GM21447 (cell line): ENCODE results near the gene PRKG1.
"Not testable (repeated sequence)": the region's sequence is repeated elsewhere in the genome, so short reads cannot be mapped to it uniquely, and the experiment has no call there.

Experiments
- ATAC-seq: cut with Tn5 transposase; IDR thresholded peaks from one replicate; pipeline ENCODE4 v1.9.1; 2021; ENCODE audit not compliant: unreplicated experiment

The PRKG1 gene

DNA sequence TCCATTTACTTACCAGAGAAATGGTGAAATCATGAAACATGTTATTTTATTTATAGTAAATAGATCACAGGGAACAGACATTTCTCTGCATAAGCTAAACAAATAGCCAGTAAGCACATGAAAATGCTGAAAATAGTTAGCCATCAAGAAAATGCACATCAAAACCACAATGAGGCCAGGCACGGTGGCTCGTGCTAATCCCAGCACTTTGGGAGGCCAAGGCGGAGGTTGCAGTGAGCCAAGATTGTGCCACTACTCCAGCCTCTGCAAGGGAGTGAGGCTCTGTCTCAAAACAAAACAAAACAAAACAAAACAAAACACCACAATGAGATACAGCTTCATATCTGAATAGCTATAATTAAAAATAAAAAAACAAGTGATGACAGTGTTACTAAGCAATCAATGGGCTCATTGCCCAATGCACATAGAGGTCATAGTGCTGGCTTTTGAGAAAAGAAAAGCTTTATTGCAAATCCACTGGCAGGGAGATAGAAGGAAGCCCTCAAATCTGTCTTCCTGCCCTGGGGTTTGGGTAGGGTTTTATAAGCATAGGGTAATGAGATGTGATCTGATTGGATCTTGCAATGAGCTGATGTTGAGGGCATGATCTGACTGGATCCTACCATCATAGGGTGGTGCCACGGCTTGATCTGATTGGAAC lies 608.9 kb downstream of the PRKG1 start:
- ATAC-seq, result no peak

- ATAC-seq, result no peak
Measured at GRCh38 chr10:51685768-51686167, 611.5 kb downstream of the PRKG1 start.

GRCh38 chr10:51687296-51687695 lies 613.0 kb downstream of the PRKG1 start:
- no peak for ATAC-seq

- ATAC-seq, result not testable (repeated sequence)
Measured at GRCh38 chr10:51688826-51689225, 614.5 kb downstream of the PRKG1 start.

DNA sequence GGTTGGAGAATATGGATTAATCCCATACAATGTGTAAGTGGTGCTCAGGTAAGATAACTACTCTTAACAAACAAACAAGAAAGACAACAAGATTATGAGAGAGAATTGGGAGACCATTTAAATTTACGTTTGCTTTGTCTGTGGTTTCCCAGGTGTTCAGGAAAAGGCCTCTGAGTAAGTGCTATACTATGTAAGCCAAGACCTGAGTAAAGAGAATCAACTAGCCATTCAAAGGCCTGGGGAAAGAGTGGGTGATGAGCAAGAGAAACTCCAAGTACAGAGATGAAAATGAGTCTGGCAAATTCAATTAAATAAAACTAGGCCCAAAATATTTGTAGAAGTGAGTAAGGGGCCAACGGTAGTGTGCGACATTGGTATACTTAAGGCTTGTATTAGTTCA lies 615.2 kb downstream of the PRKG1 start:
- ATAC-seq, result no peak

- ATAC-seq, result no peak
Measured at GRCh38 chr10:51691135-51691534, 616.8 kb downstream of the PRKG1 start.

DNA sequence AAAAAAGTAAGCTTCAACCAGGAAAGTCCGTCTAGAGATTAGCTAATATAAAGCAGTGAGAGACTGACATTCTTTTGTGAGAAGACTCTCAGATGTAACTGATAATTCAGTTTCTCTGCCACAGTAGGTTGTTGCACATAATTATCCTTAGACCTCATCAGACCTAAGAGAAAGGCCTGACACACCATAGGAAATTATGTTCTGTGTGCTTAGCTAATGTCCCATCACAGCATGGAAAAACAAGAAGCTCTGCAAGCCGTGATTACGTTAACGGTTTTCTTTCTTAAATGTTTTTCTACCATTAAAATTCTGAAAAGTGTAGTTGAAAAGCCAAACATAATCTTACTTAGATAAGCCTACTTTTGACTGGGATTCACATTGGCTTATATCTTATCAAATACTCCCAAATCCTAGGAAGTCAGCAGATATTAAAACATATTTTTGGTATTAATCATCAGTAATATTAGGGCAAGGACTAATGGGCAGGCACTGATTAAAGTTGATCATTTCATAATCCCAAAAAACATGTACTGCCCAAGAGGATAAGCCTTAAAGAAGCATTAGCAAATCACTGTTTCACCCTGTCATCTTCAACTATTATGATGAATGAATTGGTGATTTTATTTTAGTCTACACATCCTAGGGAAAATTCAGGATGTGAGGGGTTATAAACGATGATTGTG lies 619.9 kb downstream of the PRKG1 start:
- ATAC-seq, result no peak

DNA sequence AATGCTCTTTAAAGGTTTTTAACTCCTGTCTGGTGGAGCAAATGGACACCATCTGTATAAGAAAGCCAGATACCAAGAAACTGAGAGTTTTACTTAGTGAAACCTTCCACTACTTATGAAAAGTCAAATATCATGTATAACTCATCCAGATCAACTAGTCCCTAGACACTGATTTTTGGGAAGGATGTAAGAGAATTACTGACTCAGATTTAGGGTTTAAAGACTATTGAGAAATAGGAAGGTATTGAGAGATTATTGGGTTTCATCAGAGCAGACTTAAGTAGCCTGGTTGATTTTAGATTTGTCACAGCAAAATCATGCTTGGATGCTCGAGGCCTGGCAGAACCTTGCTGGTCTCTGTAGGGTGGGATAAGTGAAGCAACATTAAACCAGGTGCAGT lies 622.0 kb downstream of the PRKG1 start:
- no peak for ATAC-seq

GRCh38 chr10:51698473-51699063 lies 624.3 kb downstream of the PRKG1 start:
- no peak for ATAC-seq

- peak; percentile 26 for ATAC-seq
Measured at GRCh38 chr10:51699145-51699474, 624.8 kb downstream of the PRKG1 start.

GRCh38 chr10:51699475-51700227 lies 625.4 kb downstream of the PRKG1 start, which contains the start of gene CSTF2T:
TSS of gene CSTF2T (minus strand) at chr10:51699595. CDS start at chr10:51699549, 46 bp downstream.
- ATAC-seq, result peak; percentile 95

DNA sequence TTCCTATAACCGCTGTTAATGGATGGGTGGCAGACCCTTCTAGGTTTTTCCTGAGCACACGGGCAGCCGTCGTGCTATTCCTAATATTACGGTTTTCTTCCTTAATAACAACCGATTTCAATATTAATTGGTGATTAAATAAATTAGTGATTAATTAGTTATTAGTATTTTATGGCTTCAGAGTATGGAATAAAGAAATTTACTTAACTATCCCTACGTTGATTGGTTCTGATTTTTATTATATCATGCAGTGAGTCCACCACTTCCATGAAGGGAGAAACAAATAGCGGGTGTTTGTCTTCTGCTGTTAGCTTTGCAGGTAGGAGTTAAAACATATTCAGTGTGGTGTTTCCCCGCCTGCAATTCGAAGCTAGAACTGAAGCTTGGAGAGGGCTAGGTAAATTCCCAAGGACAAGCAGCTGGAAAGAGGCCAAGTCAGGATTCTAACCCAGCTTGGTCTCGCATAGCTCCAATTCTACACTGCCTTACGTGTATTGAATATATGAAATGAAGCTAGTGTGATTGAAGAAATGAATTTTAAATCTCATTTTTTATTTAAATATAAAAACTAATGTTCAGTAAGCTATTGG lies 626.0 kb downstream of the PRKG1 start:
- ATAC-seq, result no peak

GRCh38 chr10:51705774-51706173 lies 631.5 kb downstream of the PRKG1 start:
- no peak for ATAC-seq

- ATAC-seq, result no peak
Measured at GRCh38 chr10:51706225-51706624, 631.9 kb downstream of the PRKG1 start.

- no peak for ATAC-seq
Measured at GRCh38 chr10:51707392-51707791, 633.1 kb downstream of the PRKG1 start.

DNA sequence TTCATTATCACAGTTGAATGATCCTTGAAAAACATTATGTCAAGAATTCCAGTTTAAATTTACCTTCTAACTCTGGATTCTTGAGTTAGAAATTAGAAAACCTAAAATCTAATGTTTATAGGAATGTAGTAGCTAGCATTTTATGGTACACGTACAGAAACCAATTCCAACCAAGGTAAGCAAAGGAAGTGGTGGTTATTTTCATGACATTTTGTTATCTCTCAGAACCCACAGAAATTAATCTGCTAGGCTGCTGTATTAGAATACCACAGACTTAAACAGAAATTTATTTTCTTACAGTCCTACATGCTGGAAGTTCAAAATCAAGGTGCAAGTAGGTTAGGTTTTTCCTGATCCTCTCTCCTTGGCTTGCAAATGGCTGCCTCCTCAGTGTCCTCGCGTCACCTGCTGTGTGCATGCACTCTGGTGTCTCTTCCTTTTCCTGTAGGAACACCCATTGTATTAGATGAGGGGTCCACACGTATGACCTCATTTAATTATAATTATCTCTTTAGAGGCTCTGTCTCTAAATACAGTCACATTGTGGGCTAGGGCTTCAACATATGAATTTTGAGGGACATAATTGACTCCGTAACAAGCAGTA lies 633.6 kb downstream of the PRKG1 start:
- ATAC-seq, result no peak

DNA sequence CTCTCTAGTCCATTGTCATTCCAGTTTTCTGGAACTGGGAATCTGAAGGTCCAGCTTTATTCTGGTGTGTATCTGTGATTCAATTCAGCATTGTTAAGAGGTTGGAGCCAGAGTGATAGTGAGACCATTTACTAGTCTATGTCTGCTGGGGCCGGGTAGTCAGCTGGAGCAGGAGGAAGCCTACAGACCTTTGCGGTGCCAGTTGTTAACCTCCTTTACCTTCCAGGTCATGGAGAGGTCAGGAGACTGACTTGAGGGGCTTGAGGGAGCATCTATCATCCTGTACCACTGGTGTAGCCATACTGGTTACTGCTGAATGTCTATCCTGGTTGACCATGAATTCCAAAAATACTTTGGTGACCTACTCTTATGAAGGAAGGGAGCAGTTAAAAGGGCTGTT lies 634.3 kb downstream of the PRKG1 start:
- ATAC-seq, result no peak

DNA sequence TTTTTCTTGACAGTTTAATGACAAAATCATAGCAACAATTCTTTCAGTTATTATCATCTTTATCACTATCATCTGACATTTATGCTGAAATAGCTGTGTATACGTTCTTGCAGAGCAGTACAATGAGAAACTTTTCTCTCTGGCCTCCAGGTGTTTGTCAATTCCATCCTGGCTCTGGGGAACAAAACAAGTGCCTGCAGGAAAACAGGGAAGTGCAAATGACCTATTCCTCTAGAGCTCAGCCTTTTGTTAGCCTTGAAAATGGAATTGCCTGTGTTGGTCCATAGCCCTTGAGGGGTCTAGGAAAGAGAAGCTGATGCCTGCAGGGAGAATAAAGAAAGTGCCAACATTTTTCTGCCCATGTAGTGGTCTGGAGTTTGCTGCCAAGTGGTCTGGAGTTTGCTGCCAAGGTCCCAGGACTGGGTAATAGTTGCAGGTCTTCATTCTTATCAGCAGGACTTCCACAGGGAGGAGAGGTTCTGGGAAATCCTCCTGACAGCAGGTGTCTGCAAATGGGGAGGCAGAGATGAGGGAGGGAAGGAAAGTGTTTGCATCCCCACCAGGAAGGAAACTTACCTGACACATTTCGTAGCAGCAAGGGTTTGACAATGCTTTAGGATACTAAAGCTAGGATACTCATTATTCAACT lies 635.2 kb downstream of the PRKG1 start:
- no peak for ATAC-seq

- ATAC-seq, result no peak
Measured at GRCh38 chr10:51711519-51711891, 637.2 kb downstream of the PRKG1 start.

DNA sequence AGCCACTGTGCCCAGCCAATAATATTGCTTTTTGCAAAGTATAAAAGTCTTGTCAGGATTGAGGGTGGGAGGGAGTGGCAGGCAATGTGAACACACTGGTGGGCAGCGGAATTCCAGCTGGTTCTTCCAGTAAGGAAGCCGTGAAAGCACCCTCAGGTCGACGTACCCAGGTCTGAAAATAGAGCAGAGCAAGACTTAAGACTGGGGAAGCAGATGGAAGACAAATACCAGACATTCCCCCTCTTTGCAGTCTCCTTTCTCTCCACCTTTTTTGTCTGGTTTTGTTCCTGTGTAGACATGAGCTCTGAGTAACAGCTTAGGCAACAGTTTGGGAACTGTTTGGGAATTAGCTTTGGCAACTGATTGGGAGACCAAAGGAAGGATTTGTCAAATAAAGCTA lies 642.7 kb downstream of the PRKG1 start:
- ATAC-seq, result no peak
